Hepatocyte (in vitro differentiated cells): Measurements from ENCODE around the gene EIF2B4. TPM values are rescaled to one million over a fixed set of nuclear protein-coding genes. Genes with fewer than 3 reads are reported as not detected.

ENCODE experiments used
- DNase-seq: peaks from one replicate; pipeline ENCODE4 v3.0.0-alpha.2; 2016; ENCODE audit warnings: low spot score
- H2AFZ ChIP-seq: fragments of 200-600 bp; sonication (generic); 2 replicates; pipeline ENCODE4 v1.6.0; 2016; ENCODE audit warnings: antibody characterized with exemption, mild to moderate bottlenecking
- H3K27ac ChIP-seq: fragments of 200-600 bp; sonication (generic); 2 replicates; pipeline ENCODE4 v1.5.1; 2016; ENCODE audit warnings: mild to moderate bottlenecking
- H3K27me3 ChIP-seq: fragments of 200-600 bp; sonication (generic); 2 replicates; pipeline ENCODE4 v1.6.1; 2016
- H3K36me3 ChIP-seq: fragments of 200-600 bp; sonication (generic); replicated peaks from 2 replicates; pipeline ENCODE4 v1.5.1; 2016; ENCODE audit warnings: low read depth; ENCODE audit not compliant: insufficient read depth
- H3K4me1 ChIP-seq: fragments of 200-600 bp; sonication (generic); 2 replicates; pipeline ENCODE4 v1.5.1; 2016; ENCODE audit warnings: mild to moderate bottlenecking, moderate library complexity; ENCODE audit not compliant: insufficient read depth
- H3K4me2 ChIP-seq: fragments of 200-600 bp; sonication (generic); 2 replicates; pipeline ENCODE4 v1.6.0; 2016
- H3K4me3 ChIP-seq: fragments of 200-600 bp; sonication (generic); 2 replicates; pipeline ENCODE4 v1.5.1; 2016; ENCODE audit warnings: mild to moderate bottlenecking
- H3K79me2 ChIP-seq: fragments of 200-600 bp; sonication (generic); 2 replicates; pipeline ENCODE4 v1.6.0; 2017; ENCODE audit warnings: mild to moderate bottlenecking
- H3K9me2 ChIP-seq: fragments of 200-600 bp; sonication (generic); replicated peaks from 2 replicates; pipeline ENCODE4 v1.6.0; 2017; ENCODE audit warnings: mild to moderate bottlenecking; ENCODE audit not compliant: insufficient read depth
- H3K9me3 ChIP-seq: fragments of 200-600 bp; sonication (generic); 2 replicates; pipeline ENCODE4 v1.5.1; 2016; ENCODE audit warnings: low read depth, mild to moderate bottlenecking
- H4K20me1 ChIP-seq: fragments of 200-600 bp; sonication (generic); 2 replicates; pipeline ENCODE4 v1.6.0; 2016; ENCODE audit warnings: mild to moderate bottlenecking; ENCODE audit not compliant: insufficient read depth, poor library complexity, severe bottlenecking
- EZH2 ChIP-seq: fragments of 200-600 bp; sonication (generic); IDR thresholded peaks from 2 replicates; pipeline ENCODE4 v1.6.1; 2016; ENCODE audit warnings: antibody characterized with exemption, mild to moderate bottlenecking, borderline replicate concordance
- EZH2phosphoT487 ChIP-seq: fragments of 200-600 bp; sonication (generic); IDR thresholded peaks from one replicate; pipeline ENCODE4 v1.6.1; 2018; ENCODE audit warnings: antibody characterized with exemption, mild to moderate bottlenecking, low read depth, moderate library complexity; ENCODE audit not compliant: unreplicated experiment, severe bottlenecking
- WGBS: methylation state at CpG from one replicate; pipeline ENCODE4 v1.1.6; 2016; ENCODE audit warnings: low lambda C conversion rate; ENCODE audit errors: missing lambda C conversion rate; 5-methylcytosine and 5-hydroxymethylcytosine counted together
- polyA plus RNA-seq: library from polyadenylated mRNA; unstranded; fragments of >200 nt; fragmentation: Nextera tagmentation; extraction: Ambion mirVana; gene quantifications from 2 replicates; pipeline ENCODE4 v1.2.1, GENCODE V29; 2016
- total RNA-seq: library from RNA; depleted of rRNA; stranded (reverse); fragments of >200 nt; gene quantifications from 2 replicates; pipeline ENCODE4 v1.2.3, GENCODE V29; 2014
- TF ChIP-seq, protein P1 (sequence below): fragments of 200-600 bp; sonication (generic); IDR thresholded peaks from 2 replicates; pipeline ENCODE4 v1.5.1; 2016; ENCODE audit warnings: antibody characterized with exemption, mild to moderate bottlenecking; ENCODE audit not compliant: poor library complexity

Gene EIF2B4
- total and polyA plus RNA-seq, 2 experiments from 2014 or later: 28.7 to 68.7 TPM

DNA sequence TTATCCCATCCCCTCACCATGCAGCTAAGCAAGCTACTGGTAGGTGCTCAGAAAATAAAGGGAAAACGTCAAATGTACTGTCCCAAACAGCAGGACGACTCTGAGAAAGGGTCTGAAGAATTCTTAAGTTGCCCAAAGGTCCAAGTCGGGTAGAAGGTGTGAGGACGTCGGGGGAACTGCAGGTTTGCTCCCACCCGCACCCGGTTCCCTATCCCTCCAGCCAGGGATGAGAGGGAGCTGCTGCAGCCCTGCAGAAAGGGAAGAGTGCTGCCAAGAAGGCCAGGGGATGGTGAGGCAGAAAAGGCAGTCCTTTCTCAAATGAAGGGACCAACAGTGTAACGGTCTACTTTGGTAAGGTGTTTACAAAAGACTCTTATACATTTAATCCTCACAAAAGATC, 55.0 kb downstream of the EIF2B4 start:
- no peaks in the 10 kb centered on the region for H3K9me3 ChIP-seq
- no peak for TF ChIP-seq EZH2phosphoT487
- no peak overlapping the region for H2AFZ ChIP-seq
- no peaks in the 10 kb centered on the region for H3K36me3 ChIP-seq
- no peak for DNase-seq
- H3K4me3 ChIP-seq: no peak overlapping the region
- H3K27ac ChIP-seq: no peak overlapping the region
- no peaks in the 10 kb centered on the region for H3K4me1 ChIP-seq
- H3K4me2 ChIP-seq: no peak overlapping the region
- H4K20me1 ChIP-seq: no peaks in the 10 kb centered on the region
- H3K9me2 ChIP-seq: no peaks in the 10 kb centered on the region
- WGBS: 77% methylated on average over 8 of the region's 8 CpGs
- no peaks in the 10 kb centered on the region for H3K79me2 ChIP-seq
- no peaks in the 10 kb centered on the region for H3K27me3 ChIP-seq

DNA sequence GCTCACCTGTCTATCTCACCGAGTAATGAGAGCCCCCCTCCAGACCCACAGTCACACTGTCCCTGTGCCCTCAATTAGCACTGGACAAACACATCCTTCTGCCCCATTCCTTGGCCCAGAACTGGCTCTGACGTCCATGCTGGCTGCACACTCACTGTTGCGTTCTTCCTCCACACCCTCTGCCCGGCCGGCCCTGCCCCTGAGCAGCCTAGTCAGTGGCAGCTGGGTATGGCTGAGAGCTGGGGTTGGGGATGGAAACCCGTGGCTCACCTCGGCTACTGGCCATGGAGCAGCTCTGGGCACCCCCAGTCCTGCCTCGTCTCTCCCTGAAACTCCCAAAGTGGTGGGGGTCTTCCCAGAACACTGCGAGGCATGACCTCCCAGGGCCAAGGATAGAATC, 55.4 kb downstream of the EIF2B4 start:
- H3K27ac ChIP-seq: no peak overlapping the region
- no peak overlapping the region for H2AFZ ChIP-seq
- DNase-seq: no peak
- no peak overlapping the region for H3K4me3 ChIP-seq
- 92% methylated on average over 9 of the region's 9 CpGs for WGBS
- H3K4me1 ChIP-seq: no peaks in the 10 kb centered on the region
- no peaks in the 10 kb centered on the region for H3K79me2 ChIP-seq
- no peak overlapping the region for H3K4me2 ChIP-seq
- no peaks in the 10 kb centered on the region for H3K36me3 ChIP-seq
- no peaks in the 10 kb centered on the region for H3K9me2 ChIP-seq
- TF ChIP-seq EZH2phosphoT487 (no peak), EZH2 (no peak)
- TF ChIP-seq, protein P1, sequence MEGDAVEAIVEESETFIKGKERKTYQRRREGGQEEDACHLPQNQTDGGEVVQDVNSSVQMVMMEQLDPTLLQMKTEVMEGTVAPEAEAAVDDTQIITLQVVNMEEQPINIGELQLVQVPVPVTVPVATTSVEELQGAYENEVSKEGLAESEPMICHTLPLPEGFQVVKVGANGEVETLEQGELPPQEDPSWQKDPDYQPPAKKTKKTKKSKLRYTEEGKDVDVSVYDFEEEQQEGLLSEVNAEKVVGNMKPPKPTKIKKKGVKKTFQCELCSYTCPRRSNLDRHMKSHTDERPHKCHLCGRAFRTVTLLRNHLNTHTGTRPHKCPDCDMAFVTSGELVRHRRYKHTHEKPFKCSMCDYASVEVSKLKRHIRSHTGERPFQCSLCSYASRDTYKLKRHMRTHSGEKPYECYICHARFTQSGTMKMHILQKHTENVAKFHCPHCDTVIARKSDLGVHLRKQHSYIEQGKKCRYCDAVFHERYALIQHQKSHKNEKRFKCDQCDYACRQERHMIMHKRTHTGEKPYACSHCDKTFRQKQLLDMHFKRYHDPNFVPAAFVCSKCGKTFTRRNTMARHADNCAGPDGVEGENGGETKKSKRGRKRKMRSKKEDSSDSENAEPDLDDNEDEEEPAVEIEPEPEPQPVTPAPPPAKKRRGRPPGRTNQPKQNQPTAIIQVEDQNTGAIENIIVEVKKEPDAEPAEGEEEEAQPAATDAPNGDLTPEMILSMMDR: no peak
- no peaks in the 10 kb centered on the region for H3K9me3 ChIP-seq
- H4K20me1 ChIP-seq: no peaks in the 10 kb centered on the region
- H3K27me3 ChIP-seq: no peaks in the 10 kb centered on the region

Other genes with a start within 250 kb of the EIF2B4 start
- gene ABHD1, start 246.5 kb downstream of the EIF2B4 start, total RNA-seq: 0.03 TPM in 1 of 2 replicates, not detected in the other
- 0.58 and 1.1 TPM in 2 replicates for gene ABHD1, start 246.5 kb downstream of the EIF2B4 start, polyA plus RNA-seq
- 69.2 and 69.6 TPM in 2 replicates for gene PREB, start 235.7 kb downstream of the EIF2B4 start, total RNA-seq
- gene PREB, start 235.7 kb downstream of the EIF2B4 start, polyA plus RNA-seq: 71.7 and 90.3 TPM in 2 replicates
- not detected in 2 replicates for gene PRR30, start 230.9 kb downstream of the EIF2B4 start, total RNA-seq
- not detected in 2 replicates for gene PRR30, start 230.9 kb downstream of the EIF2B4 start, polyA plus RNA-seq
- not detected in 2 replicates for gene TCF23, start 221.3 kb downstream of the EIF2B4 start, total RNA-seq
- not detected in 2 replicates for gene TCF23, start 221.3 kb downstream of the EIF2B4 start, polyA plus RNA-seq
- 161 and 173 TPM in 2 replicates for gene ATRAID, start 158.3 kb downstream of the EIF2B4 start, total RNA-seq
- gene ATRAID, start 158.3 kb downstream of the EIF2B4 start, polyA plus RNA-seq: 259 and 281 TPM in 2 replicates
- gene SLC5A6, start 158.1 kb downstream of the EIF2B4 start, total RNA-seq: 65.8 and 72.3 TPM in 2 replicates
- 58.9 and 66.6 TPM in 2 replicates for gene SLC5A6, start 158.1 kb downstream of the EIF2B4 start, polyA plus RNA-seq
- 13.2 and 16.6 TPM in 2 replicates for gene CAD, start 153.0 kb downstream of the EIF2B4 start, total RNA-seq
- 20.7 TPM in 2 replicates for gene CAD, start 153.0 kb downstream of the EIF2B4 start, polyA plus RNA-seq
- 0.20 TPM in 1 of 2 replicates, not detected in the other for gene SLC30A3, start 107.3 kb downstream of the EIF2B4 start, total RNA-seq
- gene SLC30A3, start 107.3 kb downstream of the EIF2B4 start, polyA plus RNA-seq: not detected in 2 replicates
- gene DNAJC5G, start 94.9 kb downstream of the EIF2B4 start, total RNA-seq: not detected in 2 replicates
- gene DNAJC5G, start 94.9 kb downstream of the EIF2B4 start, polyA plus RNA-seq: not detected in 2 replicates
- not detected in 2 replicates for gene TRIM54, start 87.9 kb downstream of the EIF2B4 start, total RNA-seq
- not detected in 2 replicates for gene TRIM54, start 87.9 kb downstream of the EIF2B4 start, polyA plus RNA-seq
- 1.4 and 2.9 TPM in 2 replicates for gene UCN, start 61.9 kb downstream of the EIF2B4 start, total RNA-seq
- gene UCN, start 61.9 kb downstream of the EIF2B4 start, polyA plus RNA-seq: 1.0 and 2.6 TPM in 2 replicates
- gene MPV17, start 47.2 kb downstream of the EIF2B4 start, total RNA-seq: 71.4 and 96.8 TPM in 2 replicates
- gene MPV17, start 47.2 kb downstream of the EIF2B4 start, polyA plus RNA-seq: 111 and 131 TPM in 2 replicates
- 51.3 and 53.3 TPM in 2 replicates for gene GTF3C2, start 13.6 kb downstream of the EIF2B4 start, total RNA-seq
- gene GTF3C2, start 13.6 kb downstream of the EIF2B4 start, polyA plus RNA-seq: 46.8 and 58.0 TPM in 2 replicates
- 81.8 and 88.7 TPM in 2 replicates for gene SNX17, start 278 bp upstream of the EIF2B4 start, total RNA-seq
- 105 and 109 TPM in 2 replicates for gene SNX17, start 278 bp upstream of the EIF2B4 start, polyA plus RNA-seq
- gene ZNF513, start 10.4 kb upstream of the EIF2B4 start, total RNA-seq: 16.0 and 20.6 TPM in 2 replicates
- gene ZNF513, start 10.4 kb upstream of the EIF2B4 start, polyA plus RNA-seq: 26.1 and 36.4 TPM in 2 replicates
- gene PPM1G, start 39.3 kb upstream of the EIF2B4 start, total RNA-seq: 60.6 and 64.9 TPM in 2 replicates
- 65.7 and 71.0 TPM in 2 replicates for gene PPM1G, start 39.3 kb upstream of the EIF2B4 start, polyA plus RNA-seq
- gene NRBP1, start 58.3 kb upstream of the EIF2B4 start, total RNA-seq: 114 and 127 TPM in 2 replicates
- gene NRBP1, start 58.3 kb upstream of the EIF2B4 start, polyA plus RNA-seq: 157 and 165 TPM in 2 replicates
- gene KRTCAP3, start 72.0 kb upstream of the EIF2B4 start, total RNA-seq: 11.4 and 19.3 TPM in 2 replicates
- gene KRTCAP3, start 72.0 kb upstream of the EIF2B4 start, polyA plus RNA-seq: 21.0 and 23.3 TPM in 2 replicates
- 12.2 and 13.0 TPM in 2 replicates for gene IFT172, start 119.4 kb upstream of the EIF2B4 start, total RNA-seq
- gene IFT172, start 119.4 kb upstream of the EIF2B4 start, polyA plus RNA-seq: 13.3 and 14.4 TPM in 2 replicates
- gene FNDC4, start 124.9 kb upstream of the EIF2B4 start, total RNA-seq: 15.6 and 16.3 TPM in 2 replicates
- gene FNDC4, start 124.9 kb upstream of the EIF2B4 start, polyA plus RNA-seq: 21.4 and 24.2 TPM in 2 replicates
- 7.2 and 7.4 TPM in 2 replicates for gene GCKR, start 126.5 kb upstream of the EIF2B4 start, total RNA-seq
- 7.6 and 8.7 TPM in 2 replicates for gene GCKR, start 126.5 kb upstream of the EIF2B4 start, polyA plus RNA-seq
- 27.7 and 30.7 TPM in 2 replicates for gene ZNF512, start 212.7 kb upstream of the EIF2B4 start, total RNA-seq
- gene ZNF512, start 212.7 kb upstream of the EIF2B4 start, polyA plus RNA-seq: 13.7 and 19.9 TPM in 2 replicates